DMS79 treated with DMSO at 0.1 percent for 48 hours (cell line): ENCODE data around the gene PLCL1.

Experiments
- DNase-seq: peaks from one replicate; lab custom pipeline; 2025; lab: John Stamatoyannopoulos, UW

The PLCL1 gene

GRCh38 chr2:197954328-197954727 is 149.9 kb downstream of the PLCL1 start:
- no peak for DNase-seq

GRCh38 chr2:197958592-197959150 is 154.3 kb downstream of the PLCL1 start:
- no peak for DNase-seq

- DNase-seq: no peak
These were observed 155.0 kb downstream of the PLCL1 start for GRCh38 chr2:197959383-197959782.

GRCh38 chr2:197960786-197961185 is 156.4 kb downstream of the PLCL1 start:
- no peak for DNase-seq

- no peak for DNase-seq
These were observed 160.3 kb downstream of the PLCL1 start for GRCh38 chr2:197964720-197965119.

GRCh38 chr2:197965756-197966155 is 161.4 kb downstream of the PLCL1 start:
- DNase-seq: no peak

- no peak for DNase-seq
These were observed 165.0 kb downstream of the PLCL1 start for GRCh38 chr2:197969391-197969893.

- no peak for DNase-seq
These were observed 167.7 kb downstream of the PLCL1 start for GRCh38 chr2:197972061-197972460.

GRCh38 chr2:197972587-197972986 is 168.2 kb downstream of the PLCL1 start:
- DNase-seq: no peak

- DNase-seq: no peak
These were observed 169.4 kb downstream of the PLCL1 start for GRCh38 chr2:197973772-197974171.

- no peak for DNase-seq
These were observed 171.6 kb downstream of the PLCL1 start for GRCh38 chr2:197975931-197976519.

- no peak for DNase-seq
These were observed 174.6 kb downstream of the PLCL1 start for GRCh38 chr2:197978971-197979370.

GRCh38 chr2:197982565-197982964 is 178.2 kb downstream of the PLCL1 start:
- DNase-seq: no peak

GRCh38 chr2:197985029-197985638 is 180.7 kb downstream of the PLCL1 start:
- DNase-seq: no peak

- no peak for DNase-seq
These were observed 182.6 kb downstream of the PLCL1 start for GRCh38 chr2:197986977-197987376.

- no peak for DNase-seq
These were observed 186.0 kb downstream of the PLCL1 start for GRCh38 chr2:197990356-197990755.

GRCh38 chr2:197992482-197993133 is 188.2 kb downstream of the PLCL1 start:
- DNase-seq: no peak

- no peak for DNase-seq
These were observed 189.0 kb downstream of the PLCL1 start for GRCh38 chr2:197993363-197993762.

GRCh38 chr2:197993830-197994229 is 189.4 kb downstream of the PLCL1 start:
- no peak for DNase-seq

GRCh38 chr2:197994751-197995150 is 190.4 kb downstream of the PLCL1 start:
- no peak for DNase-seq

- DNase-seq: no peak
These were observed 192.2 kb downstream of the PLCL1 start for GRCh38 chr2:197996583-197996982.

GRCh38 chr2:197997083-197997541 is 192.7 kb downstream of the PLCL1 start:
- no peak for DNase-seq

GRCh38 chr2:197998702-197999101 is 194.3 kb downstream of the PLCL1 start:
- no peak for DNase-seq
